GM21367 (cell line): Measurements from ENCODE around the gene PSMB8.
"Not testable (repeated sequence)": the region's sequence is repeated elsewhere in the genome, so short reads cannot be mapped to it uniquely, and the experiment has no call there.

Source experiments
- ATAC-seq: cut with Tn5 transposase; IDR thresholded peaks from one replicate; pipeline ENCODE4 v1.9.1; 2021; ENCODE audit not compliant: unreplicated experiment

PSMB8 gene

GRCh38 chr6:32843979-32844838, at the start of gene PSMB8:
Gene PSMB8 (minus strand): TSS chr6:32844047. CDS start chr6:32843996, 51 bp downstream.
- peak; percentile 47 for ATAC-seq

GRCh38 chr6:32890831-32891230, 47.0 kb upstream of the PSMB8 start:
- ATAC-seq, result no peak

GRCh38 chr6:32889533-32889932, 45.7 kb upstream of the PSMB8 start:
- ATAC-seq, result no peak

GRCh38 chr6:32888576-32888975, 44.7 kb upstream of the PSMB8 start:
- ATAC-seq, result no peak

GRCh38 chr6:32887616-32888015, 43.8 kb upstream of the PSMB8 start:
- no peak for ATAC-seq

- no peak for ATAC-seq
Observed at GRCh38 chr6:32886681-32887383, 43.0 kb upstream of the PSMB8 start.

GRCh38 chr6:32885698-32886286, 41.9 kb upstream of the PSMB8 start:
- no peak for ATAC-seq

GRCh38 chr6:32883789-32884188, 39.9 kb upstream of the PSMB8 start:
- no peak for ATAC-seq

- ATAC-seq, result no peak
Observed at GRCh38 chr6:32882879-32883250, 39.0 kb upstream of the PSMB8 start.

- not testable (repeated sequence) for ATAC-seq
Observed at GRCh38 chr6:32880962-32881361, 37.1 kb upstream of the PSMB8 start.

- ATAC-seq, result no peak
Observed at GRCh38 chr6:32879691-32880090, 35.8 kb upstream of the PSMB8 start.

GRCh38 chr6:32876603-32877002, 32.8 kb upstream of the PSMB8 start:
- ATAC-seq, result no peak

- ATAC-seq, result not testable (repeated sequence)
Observed at GRCh38 chr6:32873947-32874346, 30.1 kb upstream of the PSMB8 start.

GRCh38 chr6:32868257-32868788, 24.5 kb upstream of the PSMB8 start:
- ATAC-seq, result no peak

- no peak for ATAC-seq
Observed at GRCh38 chr6:32867554-32868256, 23.9 kb upstream of the PSMB8 start.

- no peak for ATAC-seq
Observed at GRCh38 chr6:32867022-32867477, 23.2 kb upstream of the PSMB8 start.

GRCh38 chr6:32865724-32866443, 22.0 kb upstream of the PSMB8 start:
- no peak for ATAC-seq

- ATAC-seq, result no peak
Observed at GRCh38 chr6:32862725-32863124, 18.9 kb upstream of the PSMB8 start.

GRCh38 chr6:32860674-32861073, 16.8 kb upstream of the PSMB8 start:
- no peak for ATAC-seq

- ATAC-seq, result no peak
Observed at GRCh38 chr6:32858194-32858593, 14.3 kb upstream of the PSMB8 start.
